HepG2 (cell line): ENCODE results near the gene SGMS1. TPM values are rescaled to one million over a fixed set of nuclear protein-coding genes. Genes with fewer than 3 reads are reported as not detected.

Source experiments
- CEBPB ChIP-seq: IDR thresholded peaks from 2 replicates; pipeline ENCODE4 v1.6.1; 2011; ENCODE audit warnings: low read depth, low read length, improper control_type of control experiment, borderline replicate concordance
- MEF2D ChIP-seq: sonication (generic); formaldehyde crosslinking; IDR thresholded peaks from 2 replicates; pipeline ENCODE4 v1.5.1; 2020; ENCODE audit warnings: mild to moderate bottlenecking, missing genetic modification reagents
- POGZ ChIP-seq: sonication (generic); formaldehyde crosslinking; IDR thresholded peaks from 2 replicates; pipeline ENCODE4 v1.4.0; 2020; ENCODE audit warnings: mild to moderate bottlenecking, missing genetic modification reagents
- ZBTB39 ChIP-seq: sonication (generic); formaldehyde crosslinking; IDR thresholded peaks from 2 replicates; pipeline ENCODE4 v1.5.0; 2020; ENCODE audit warnings: missing genetic modification reagents
- ZFAT ChIP-seq: sonication (generic); formaldehyde crosslinking; conservative IDR thresholded peaks from 2 replicates; pipeline ENCODE4 v1.8.1; 2023; ENCODE audit warnings: missing genetic modification reagents, inconsistent platforms
- ZNF275 ChIP-seq: sonication (generic); formaldehyde crosslinking; IDR thresholded peaks from 2 replicates; pipeline ENCODE4 v1.8.0; 2022; ENCODE audit warnings: missing genetic modification reagents, mild to moderate bottlenecking, inconsistent platforms, borderline replicate concordance
- ZNF343 ChIP-seq: sonication (generic); formaldehyde crosslinking; IDR thresholded peaks from 2 replicates; pipeline ENCODE4 v1.4.0; 2020; ENCODE audit warnings: mild to moderate bottlenecking, missing genetic modification reagents
- polyA plus RNA-seq, 8 experiments: library from polyadenylated mRNA; depleted of rRNA in 3 of 8; stranded (reverse) in 7 of 8; unstranded in 1 of 8; fragments of >200 nt; fragmentation: Illumina TruSeq in 4 of 8; extraction: Trizol in 4 of 8; gene quantifications; 2 replicates each; pipeline versions ENCODE4 v1.2.1 to v1.2.3, GENCODE V29; 2011 to 2016; ENCODE audit warnings: low read depth in 4 of 8, missing spikeins in 1 of 8, mixed read lengths in 1 of 8; ENCODE audit not compliant: insufficient read depth in 1 of 8
- total RNA-seq, 5 experiments: library from RNA; depleted of rRNA; stranded (reverse); fragments of >200 nt; fragmentation: Illumina TruSeq; extraction: Trizol; gene quantifications; 2 replicates each; pipeline ENCODE4 v1.2.3, GENCODE V29; 2016; ENCODE audit warnings: low read depth in 1 of 5
- TF ChIP-seq, protein P1 (sequence below): sonication (generic); formaldehyde crosslinking; IDR thresholded peaks from 2 replicates; pipeline ENCODE4 v1.9.0; 2022; ENCODE audit warnings: low read depth, missing genetic modification reagents

Gene SGMS1
- total and polyA plus RNA-seq, 2 of the 13 experiments (the other 11 are each of a cell fraction or from before 2014, with no cell fraction given), result 6.5 to 15.1 TPM

GRCh38 chr10:50510517-50511473, 113.0 kb downstream of the SGMS1 start (continued):
- TF ChIP-seq, protein P1, sequence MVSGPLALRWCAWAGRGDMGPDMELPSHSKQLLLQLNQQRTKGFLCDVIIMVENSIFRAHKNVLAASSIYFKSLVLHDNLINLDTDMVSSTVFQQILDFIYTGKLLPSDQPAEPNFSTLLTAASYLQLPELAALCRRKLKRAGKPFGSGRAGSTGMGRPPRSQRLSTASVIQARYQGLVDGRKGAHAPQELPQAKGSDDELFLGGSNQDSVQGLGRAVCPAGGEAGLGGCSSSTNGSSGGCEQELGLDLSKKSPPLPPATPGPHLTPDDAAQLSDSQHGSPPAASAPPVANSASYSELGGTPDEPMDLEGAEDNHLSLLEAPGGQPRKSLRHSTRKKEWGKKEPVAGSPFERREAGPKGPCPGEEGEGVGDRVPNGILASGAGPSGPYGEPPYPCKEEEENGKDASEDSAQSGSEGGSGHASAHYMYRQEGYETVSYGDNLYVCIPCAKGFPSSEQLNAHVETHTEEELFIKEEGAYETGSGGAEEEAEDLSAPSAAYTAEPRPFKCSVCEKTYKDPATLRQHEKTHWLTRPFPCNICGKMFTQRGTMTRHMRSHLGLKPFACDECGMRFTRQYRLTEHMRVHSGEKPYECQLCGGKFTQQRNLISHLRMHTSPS (CRISPR knock-in tag), result no peak
- TF ChIP-seq ZNF343 (CRISPR knock-in tag) (no peak), ZNF275 (CRISPR knock-in tag) (no peak), POGZ (CRISPR knock-in tag) (no peak), ZFAT (no peak), MEF2D (CRISPR knock-in tag) (no peak), ZBTB39 (CRISPR knock-in tag) (no peak), CEBPB (peak; percentile 59; the same call in 1 of the 2 replicates)
